ENCODE measurements around the gene CASKIN2. TPM values are rescaled to one million over a fixed set of nuclear protein-coding genes. Genes with fewer than 3 reads are reported as not detected.

CASKIN2 gene
- total RNA-seq, 1 donor from 2014 or later = 60.8 TPM

DNA sequence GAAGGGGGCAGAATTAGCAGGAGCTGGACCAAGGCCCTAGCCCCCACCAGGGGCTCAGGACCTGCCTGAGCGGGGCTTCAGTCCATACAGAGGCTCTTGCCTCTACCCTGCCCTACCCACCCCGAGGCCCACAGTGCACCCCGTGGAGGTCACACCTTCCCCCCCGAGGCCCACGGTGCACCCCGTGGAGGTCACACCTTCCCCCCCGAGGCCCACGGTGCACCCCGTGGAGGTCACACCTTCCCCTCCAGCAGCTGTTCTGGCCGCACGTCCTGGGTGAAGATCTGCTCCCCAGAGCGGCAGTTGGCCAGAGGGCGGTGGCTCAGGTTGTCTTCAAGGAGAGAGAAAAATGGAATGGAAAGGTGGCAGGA lies 11.4 kb downstream of the CASKIN2 start:
- DNase-seq (ENCODE audit: low spot score) = no peak

DNA sequence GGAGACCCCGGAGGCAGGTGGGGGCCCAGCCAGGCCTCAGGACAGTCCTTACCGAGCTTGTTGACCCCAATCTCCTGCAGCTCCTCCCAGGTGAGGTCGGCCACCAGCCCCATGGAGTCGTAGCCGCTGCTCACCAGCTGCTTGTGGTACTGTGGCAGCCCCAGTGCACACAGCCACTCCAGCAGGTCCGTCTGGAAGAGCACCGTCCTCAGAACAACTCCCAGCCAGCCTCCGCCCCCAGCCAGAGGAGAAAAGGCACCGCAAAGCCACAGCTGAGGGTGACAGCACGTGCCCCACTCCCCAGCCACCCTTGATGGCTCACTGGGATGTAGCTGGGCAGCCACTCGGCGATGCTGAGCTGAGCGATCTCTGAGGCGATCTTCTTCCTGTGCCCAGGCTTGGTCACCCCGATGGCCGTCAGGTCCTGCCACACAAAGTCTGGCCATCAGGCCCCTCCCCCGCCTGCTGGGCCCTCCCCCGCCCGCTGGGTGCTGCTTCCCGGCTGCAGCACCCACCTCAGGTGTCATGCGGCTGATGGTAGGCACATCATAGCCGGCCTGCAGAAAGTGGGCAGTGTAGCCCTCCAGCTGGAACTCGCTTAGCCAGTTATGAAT lies 11.9 kb downstream of the CASKIN2 start:
- DNase-seq (ENCODE audit: low spot score) = no peak

GRCh38 chr17:75502721-75503329 lies 12.5 kb downstream of the CASKIN2 start:
- no peak for DNase-seq (ENCODE audit: low spot score)

DNA sequence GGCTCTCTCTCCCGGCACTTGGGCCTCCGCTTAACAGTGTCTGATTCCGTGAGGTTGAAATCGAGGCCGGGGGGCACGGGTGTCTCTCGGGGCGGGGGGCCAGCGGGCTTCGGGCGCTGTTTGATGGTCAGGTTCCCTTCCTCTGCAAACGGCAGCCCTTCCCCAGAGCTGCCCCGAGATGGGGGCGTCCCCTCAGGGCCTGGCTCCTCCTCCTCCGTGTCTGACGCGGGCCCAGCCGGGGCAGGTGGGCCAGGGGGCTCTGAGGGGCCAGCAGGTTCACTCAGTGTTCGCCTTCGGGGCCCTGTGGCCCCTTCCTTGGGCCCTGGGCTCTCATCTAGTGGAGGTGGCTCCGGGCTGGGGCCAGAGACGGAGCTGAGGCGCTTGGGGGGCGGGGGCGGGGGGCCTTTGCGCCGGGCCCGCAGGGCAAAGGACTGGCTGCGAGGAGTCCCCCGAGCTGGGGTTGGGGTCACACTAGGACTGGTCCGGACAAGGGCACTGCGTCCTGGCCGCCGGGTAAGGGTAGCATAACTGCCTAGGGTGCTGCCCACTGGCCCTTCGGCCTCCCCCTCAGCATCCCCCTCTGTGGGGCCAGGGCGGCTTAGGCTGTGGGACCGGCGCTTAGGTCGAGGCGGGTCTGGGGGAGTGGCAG lies 13.1 kb downstream of the CASKIN2 start:
- DNase-seq (ENCODE audit: low spot score) = no peak

- DNase-seq (ENCODE audit: low spot score) = no peak
These were observed 13.8 kb downstream of the CASKIN2 start for GRCh38 chr17:75501378-75502071.

- DNase-seq (ENCODE audit: low spot score) = no peak
These were observed 14.7 kb downstream of the CASKIN2 start for GRCh38 chr17:75500419-75501216.

- no peak for DNase-seq (ENCODE audit: low spot score)
These were observed 15.9 kb downstream of the CASKIN2 start for GRCh38 chr17:75499313-75500022.

GRCh38 chr17:75498726-75499213 lies 16.6 kb downstream of the CASKIN2 start:
- no peak for DNase-seq (ENCODE audit: low spot score)

- no peak for DNase-seq (ENCODE audit: low spot score)
These were observed 17.2 kb downstream of the CASKIN2 start for GRCh38 chr17:75498039-75498725.

DNA sequence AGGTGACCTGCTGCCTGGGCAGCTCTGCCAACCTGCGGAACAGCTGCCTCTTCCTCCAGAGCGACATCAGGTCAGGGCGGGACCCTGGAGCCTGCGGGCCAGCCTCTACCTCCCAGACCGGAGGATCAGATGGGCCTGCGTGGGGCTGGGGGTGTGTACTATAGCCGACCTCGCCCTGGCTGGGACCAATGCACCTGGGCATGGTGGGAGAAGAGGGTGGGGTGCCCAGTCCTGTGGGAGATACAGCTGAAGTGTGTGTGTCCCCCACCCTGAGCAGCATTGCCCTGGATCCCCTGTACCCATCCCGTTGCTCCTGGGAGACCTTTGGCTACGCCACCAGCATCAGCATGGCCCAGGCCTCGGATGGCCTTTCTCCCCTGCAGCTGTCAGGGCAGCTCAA lies 19.3 kb downstream of the CASKIN2 start:
- no peak for DNase-seq (ENCODE audit: low spot score)

- DNase-seq (ENCODE audit: low spot score) = no peak
These were observed 20.9 kb downstream of the CASKIN2 start for GRCh38 chr17:75494326-75494877.

- no peak for DNase-seq (ENCODE audit: low spot score)
These were observed 21.7 kb downstream of the CASKIN2 start for GRCh38 chr17:75493476-75494129.

DNA sequence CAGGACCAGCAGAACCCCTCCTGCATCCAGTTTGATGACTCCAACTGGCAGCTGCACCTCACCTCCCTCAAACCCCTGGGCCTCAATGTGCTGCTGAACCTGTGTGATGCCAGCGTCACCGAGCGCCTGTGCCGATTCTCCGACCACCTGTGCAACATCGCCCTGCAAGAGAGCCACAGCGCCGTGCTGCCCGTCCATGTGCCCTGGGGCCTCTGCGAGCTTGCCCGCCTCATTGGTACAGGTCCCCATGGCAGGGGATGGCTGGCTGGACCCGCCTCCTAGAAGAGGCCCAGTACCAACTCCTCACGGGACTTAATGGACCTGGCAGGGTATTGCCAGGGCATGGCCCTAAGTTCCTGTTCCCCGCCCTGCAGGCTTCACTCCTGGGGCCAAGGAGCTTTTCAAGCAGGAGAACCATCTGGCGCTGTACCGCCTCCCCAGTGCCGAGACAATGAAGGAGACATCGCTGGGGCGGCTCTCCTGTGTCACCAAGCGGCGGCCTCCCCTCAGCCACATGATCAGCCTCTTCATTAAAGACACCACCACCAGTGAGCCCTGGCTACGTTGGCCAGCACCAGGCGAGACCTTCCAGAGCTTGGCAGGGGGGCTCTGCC lies 22.7 kb downstream of the CASKIN2 start:
- DNase-seq (ENCODE audit: low spot score) = no peak

DNA sequence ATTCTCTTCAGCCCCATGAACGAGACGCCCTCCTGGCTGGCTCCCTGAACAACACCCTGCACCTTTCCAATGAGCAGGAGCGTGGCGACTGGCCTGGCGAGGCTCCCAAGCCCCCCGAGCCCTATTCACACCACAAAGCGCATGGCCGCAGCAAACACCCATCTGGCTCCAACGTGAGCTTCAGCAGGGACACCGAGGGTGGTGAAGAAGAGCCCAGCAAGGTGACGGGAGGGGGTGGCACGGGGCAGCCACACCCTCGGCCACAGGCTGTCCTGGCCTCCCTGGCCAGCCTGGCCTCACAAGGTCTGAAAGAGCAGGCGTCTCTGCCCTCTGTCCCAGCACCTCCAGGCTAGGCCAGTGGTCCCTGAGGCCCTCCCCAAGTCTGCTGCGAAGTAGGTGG lies 23.7 kb downstream of the CASKIN2 start:
- no peak for DNase-seq (ENCODE audit: low spot score)

GRCh38 chr17:75490953-75491649 lies 24.2 kb downstream of the CASKIN2 start:
- DNase-seq (ENCODE audit: low spot score) = no peak

GRCh38 chr17:75490173-75490743 lies 25.1 kb downstream of the CASKIN2 start:
- no peak for DNase-seq (ENCODE audit: low spot score)

- no peak for DNase-seq (ENCODE audit: low spot score)
These were observed 25.8 kb downstream of the CASKIN2 start for GRCh38 chr17:75489511-75489955.

Data from ureter (tissue), 1 donor.